Activated B cell treated with CpG ODN at 0.5 μM for 24 hours (primary cell): Measurements from ENCODE around the gene KIF2B. TPM values are rescaled to one million over a fixed set of nuclear protein-coding genes. Genes with fewer than 3 reads are reported as not detected.

Source experiments
- ATAC-seq: fragments of 200-7000 bp; cut with Tn5 transposase; one replicate; pipeline ENCODE4 v1.10.0; 2021; ENCODE audit warnings: low read depth, mild to moderate bottlenecking, moderate library complexity
- CTCF ChIA-PET: fragments of 350-600 bp; sonication (Branson Sonifier 250); formaldehyde crosslinking; loops from one replicate; lab custom pipeline; 2021; ENCODE audit warnings: antibody characterized with exemption; lab: Charles Lee
- POLR2A ChIA-PET: fragments of 350-600 bp; sonication (Branson Sonifier 250); formaldehyde crosslinking; loops from one replicate; lab custom pipeline; 2021; ENCODE audit warnings: antibody characterized with exemption; lab: Charles Lee
- DNase-seq: peaks from one replicate; pipeline ENCODE4 v3.0.0; 2022
- H3K27ac Mint-ChIP-seq: one replicate; pipeline ENCODE4 v1.8.0; 2020; ENCODE audit warnings: mixed read lengths
- H3K27me3 Mint-ChIP-seq: one replicate; pipeline ENCODE4 v1.8.0; 2021; ENCODE audit warnings: mixed read lengths
- H3K36me3 Mint-ChIP-seq: one replicate; pipeline ENCODE4 v1.8.0; 2021; ENCODE audit warnings: low read depth, mixed read lengths
- H3K4me1 Mint-ChIP-seq: one replicate; pipeline ENCODE4 v1.8.0; 2021; ENCODE audit warnings: mixed read lengths
- H3K4me3 Mint-ChIP-seq: one replicate; pipeline ENCODE4 v1.8.0; 2020; ENCODE audit warnings: mild to moderate bottlenecking, mixed read lengths
- H3K9me3 Mint-ChIP-seq: one replicate; pipeline ENCODE4 v1.8.0; 2020; ENCODE audit warnings: mixed read lengths
- intact Hi-C: fragments of 100-400 bp; cut with micrococcal nuclease; formaldehyde crosslinking; loops from one replicate; pipeline ENCODE4 v1.15.1; 2024
- total RNA-seq: library from RNA; stranded (reverse); gene quantifications from 2 replicates; pipeline ENCODE4 v1.2.3, GENCODE V29; 2022
- TF ChIP-seq, protein P1 (sequence below): fragments of 200-600 bp; IDR thresholded peaks from one replicate; pipeline ENCODE4 v1.8.0; 2022; ENCODE audit warnings: antibody characterized with exemption, mild to moderate bottlenecking

The KIF2B gene
- total RNA-seq, 1 donor from 2014 or later, result not detected

DNA sequence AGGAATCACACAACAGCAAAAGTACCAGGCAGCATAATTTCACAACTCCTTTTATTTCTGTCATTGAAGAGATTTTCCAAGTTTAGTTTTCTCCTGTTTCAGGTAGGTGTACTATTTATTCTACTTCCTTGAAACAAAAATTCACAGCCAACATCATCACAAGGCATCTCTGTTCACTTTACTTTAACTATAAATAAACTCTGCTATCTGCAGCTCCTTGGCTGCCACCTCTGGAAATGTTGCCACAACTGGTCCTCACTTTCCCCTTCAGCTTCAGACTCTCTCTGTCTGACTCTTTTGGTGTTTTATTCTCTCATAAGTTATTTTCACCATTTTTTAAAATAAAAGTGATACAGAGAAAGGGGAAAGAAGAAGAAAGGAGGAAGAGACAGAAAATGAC lies 27.9 kb upstream of the KIF2B start:
- H3K36me3 Mint-ChIP-seq, result no peaks in the 10 kb centered on the region
- intact Hi-C loops, result no loop called here
- no peaks in the 10 kb centered on the region for H3K4me1 Mint-ChIP-seq
- no peak overlapping the region for H3K27ac Mint-ChIP-seq
- no peaks in the 10 kb centered on the region for H3K27me3 Mint-ChIP-seq
- H3K4me3 Mint-ChIP-seq, result no peak overlapping the region
- CTCF ChIA-PET, result no interaction called here
- peaks cover 1% of the 10 kb centered on the region for H3K9me3 Mint-ChIP-seq
- POLR2A ChIA-PET, result no interaction called here
- TF ChIP-seq, protein P1, sequence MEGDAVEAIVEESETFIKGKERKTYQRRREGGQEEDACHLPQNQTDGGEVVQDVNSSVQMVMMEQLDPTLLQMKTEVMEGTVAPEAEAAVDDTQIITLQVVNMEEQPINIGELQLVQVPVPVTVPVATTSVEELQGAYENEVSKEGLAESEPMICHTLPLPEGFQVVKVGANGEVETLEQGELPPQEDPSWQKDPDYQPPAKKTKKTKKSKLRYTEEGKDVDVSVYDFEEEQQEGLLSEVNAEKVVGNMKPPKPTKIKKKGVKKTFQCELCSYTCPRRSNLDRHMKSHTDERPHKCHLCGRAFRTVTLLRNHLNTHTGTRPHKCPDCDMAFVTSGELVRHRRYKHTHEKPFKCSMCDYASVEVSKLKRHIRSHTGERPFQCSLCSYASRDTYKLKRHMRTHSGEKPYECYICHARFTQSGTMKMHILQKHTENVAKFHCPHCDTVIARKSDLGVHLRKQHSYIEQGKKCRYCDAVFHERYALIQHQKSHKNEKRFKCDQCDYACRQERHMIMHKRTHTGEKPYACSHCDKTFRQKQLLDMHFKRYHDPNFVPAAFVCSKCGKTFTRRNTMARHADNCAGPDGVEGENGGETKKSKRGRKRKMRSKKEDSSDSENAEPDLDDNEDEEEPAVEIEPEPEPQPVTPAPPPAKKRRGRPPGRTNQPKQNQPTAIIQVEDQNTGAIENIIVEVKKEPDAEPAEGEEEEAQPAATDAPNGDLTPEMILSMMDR, result no peak
- no peak for ATAC-seq
- DNase-seq, result no peak

DNA sequence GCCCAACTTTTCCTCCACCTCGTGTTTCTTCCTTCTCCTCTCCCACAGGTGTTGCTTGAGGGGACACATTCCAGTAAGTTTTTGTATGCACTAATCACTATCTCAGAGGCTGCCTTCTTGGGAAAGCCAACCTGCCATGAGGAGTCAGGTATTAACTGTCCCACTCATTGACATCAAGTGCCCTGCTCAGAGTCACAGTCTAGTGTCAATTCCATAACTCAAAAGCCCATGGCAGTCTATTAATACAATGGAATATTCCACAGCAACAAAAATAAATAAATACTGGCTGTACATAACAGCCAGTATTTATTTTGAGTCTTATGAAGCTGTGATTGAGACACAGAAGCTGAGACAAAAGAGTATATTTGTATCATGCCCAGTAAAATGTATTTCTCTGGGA lies 26.1 kb upstream of the KIF2B start:
- intact Hi-C loops, result no loop called here
- Mint-ChIP-seq H3K27me3 (no peaks in the 10 kb centered on the region), H3K4me3 (no peak overlapping the region), H3K27ac (no peak overlapping the region), H3K9me3 (no peaks in the 10 kb centered on the region), H3K4me1 (no peaks in the 10 kb centered on the region), H3K36me3 (no peaks in the 10 kb centered on the region)
- ATAC-seq (no peak), DNase-seq (no peak)
- ChIA-PET POLR2A (no interaction called here), CTCF (no interaction called here)
- TF ChIP-seq, protein P1, result no peak

DNA sequence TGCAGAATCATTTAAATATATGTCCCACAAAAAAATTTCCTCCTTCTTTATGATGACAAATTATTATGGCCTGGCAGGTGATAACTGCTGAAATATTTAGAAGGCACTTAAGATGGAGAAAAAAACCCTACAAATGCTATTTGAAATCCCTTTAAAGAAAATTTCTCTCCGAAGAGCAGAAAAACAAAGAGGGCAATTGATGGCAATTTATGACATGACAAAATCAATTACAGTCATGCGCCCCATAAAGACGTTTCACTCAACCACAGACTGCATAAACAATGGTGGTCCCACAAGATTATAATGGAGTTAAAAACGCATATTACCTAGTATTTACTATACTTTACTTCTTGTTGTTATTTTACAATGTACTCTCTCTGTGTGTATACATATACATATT lies 25.2 kb upstream of the KIF2B start:
- DNase-seq (no peak), ATAC-seq (no peak)
- no peaks in the 10 kb centered on the region for H3K9me3 Mint-ChIP-seq
- no peaks in the 10 kb centered on the region for H3K36me3 Mint-ChIP-seq
- ChIA-PET POLR2A (no interaction called here), CTCF (no interaction called here)
- H3K27me3 Mint-ChIP-seq, result no peaks in the 10 kb centered on the region
- intact Hi-C loops, result no loop called here
- H3K27ac Mint-ChIP-seq, result no peak overlapping the region
- no peaks in the 10 kb centered on the region for H3K4me1 Mint-ChIP-seq
- no peak overlapping the region for H3K4me3 Mint-ChIP-seq
- TF ChIP-seq, protein P1, result no peak

DNA sequence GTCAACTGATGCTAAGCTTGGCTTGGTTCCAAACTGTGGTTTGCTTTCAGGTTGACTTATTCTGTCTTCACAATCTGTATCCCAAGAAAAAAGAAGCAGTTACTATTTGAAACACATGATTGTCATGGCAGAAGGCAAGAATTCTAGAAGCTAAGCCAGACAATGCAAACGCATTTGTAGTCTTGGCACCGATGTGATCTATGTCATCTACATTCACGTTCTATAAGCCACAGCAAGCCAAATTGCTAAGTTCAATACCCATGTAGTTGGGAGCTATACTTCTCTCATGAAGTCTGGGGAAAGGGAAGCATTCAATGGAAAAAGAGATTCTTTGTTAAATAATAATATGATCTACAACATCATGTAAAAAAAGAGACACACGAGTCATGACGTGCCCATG lies 18.3 kb upstream of the KIF2B start:
- ATAC-seq (no peak), DNase-seq (no peak)
- CTCF ChIA-PET, result no interaction called here
- no peak overlapping the region for H3K27ac Mint-ChIP-seq
- no peaks in the 10 kb centered on the region for H3K27me3 Mint-ChIP-seq
- no peaks in the 10 kb centered on the region for H3K9me3 Mint-ChIP-seq
- H3K4me1 Mint-ChIP-seq, result no peaks in the 10 kb centered on the region
- no peak overlapping the region for H3K4me3 Mint-ChIP-seq
- TF ChIP-seq, protein P1, result no peak
- intact Hi-C loops, result no loop called here
- POLR2A ChIA-PET, result no interaction called here
- no peaks in the 10 kb centered on the region for H3K36me3 Mint-ChIP-seq

DNA sequence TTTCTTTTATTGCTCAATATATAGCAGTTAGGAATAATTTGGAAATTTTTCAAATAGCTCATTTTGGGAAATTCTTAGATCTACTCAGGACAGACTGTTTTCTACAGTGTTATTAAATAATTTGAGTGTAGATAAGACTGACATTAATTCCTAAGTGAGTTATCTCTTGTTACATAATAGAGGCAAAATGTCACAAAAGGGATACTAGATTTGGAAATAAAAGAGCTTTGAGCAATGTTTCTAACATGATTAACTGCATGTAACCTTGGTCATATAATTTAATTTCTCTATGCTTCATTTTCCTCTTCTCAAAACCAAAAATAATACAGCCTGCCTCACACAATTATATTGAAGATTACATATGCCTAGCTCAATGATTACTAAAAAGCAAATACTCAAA lies 16.3 kb upstream of the KIF2B start:
- ATAC-seq, result no peak
- ChIA-PET CTCF (no interaction called here), POLR2A (no interaction called here)
- intact Hi-C loops, result no loop called here
- Mint-ChIP-seq H3K27me3 (no peaks in the 10 kb centered on the region), H3K4me1 (no peaks in the 10 kb centered on the region), H3K9me3 (no peaks in the 10 kb centered on the region), H3K4me3 (no peak overlapping the region), H3K36me3 (no peaks in the 10 kb centered on the region), H3K27ac (no peak overlapping the region)
- no peak for DNase-seq
- TF ChIP-seq, protein P1, result no peak
